Kidney epithelial cell (primary cell): ENCODE measurements around the gene STAC3. TPM values are rescaled to one million over a fixed set of nuclear protein-coding genes. Genes with fewer than 3 reads are reported as not detected.

Experiments
- DNase-seq: peaks from one replicate; pipeline ENCODE4 v3.0.0-alpha.2; 2010; ENCODE audit warnings: low read depth
- H3K27me3 ChIP-seq: 2 replicates; pipeline ENCODE4 v1.6.0; 2011; ENCODE audit warnings: low read length; ENCODE audit not compliant: control insufficient read depth, insufficient read depth
- H3K36me3 ChIP-seq: 2 replicates; pipeline ENCODE4 v1.5.1; 2011; ENCODE audit warnings: low read length; ENCODE audit not compliant: control insufficient read depth, insufficient read depth
- H3K4me3 ChIP-seq: 2 replicates; pipeline ENCODE4 v1.5.1; 2011; ENCODE audit warnings: low read depth, mild to moderate bottlenecking, control low read depth, low read length
- total RNA-seq: library from RNA; depleted of rRNA; stranded (reverse); fragments of >200 nt; gene quantifications from 2 replicates; pipeline ENCODE4 v1.2.3, GENCODE V29; 2015
- TF ChIP-seq, protein P1 (sequence below): IDR thresholded peaks from 2 replicates; pipeline ENCODE4 v1.5.1; 2011; ENCODE audit warnings: mild to moderate bottlenecking, moderate library complexity, low read length, control low read depth, inconsistent platforms; ENCODE audit not compliant: insufficient read depth, poor library complexity, severe bottlenecking

The STAC3 gene
- total RNA-seq, 1 donor from 2014 or later = 0.71 TPM

DNA sequence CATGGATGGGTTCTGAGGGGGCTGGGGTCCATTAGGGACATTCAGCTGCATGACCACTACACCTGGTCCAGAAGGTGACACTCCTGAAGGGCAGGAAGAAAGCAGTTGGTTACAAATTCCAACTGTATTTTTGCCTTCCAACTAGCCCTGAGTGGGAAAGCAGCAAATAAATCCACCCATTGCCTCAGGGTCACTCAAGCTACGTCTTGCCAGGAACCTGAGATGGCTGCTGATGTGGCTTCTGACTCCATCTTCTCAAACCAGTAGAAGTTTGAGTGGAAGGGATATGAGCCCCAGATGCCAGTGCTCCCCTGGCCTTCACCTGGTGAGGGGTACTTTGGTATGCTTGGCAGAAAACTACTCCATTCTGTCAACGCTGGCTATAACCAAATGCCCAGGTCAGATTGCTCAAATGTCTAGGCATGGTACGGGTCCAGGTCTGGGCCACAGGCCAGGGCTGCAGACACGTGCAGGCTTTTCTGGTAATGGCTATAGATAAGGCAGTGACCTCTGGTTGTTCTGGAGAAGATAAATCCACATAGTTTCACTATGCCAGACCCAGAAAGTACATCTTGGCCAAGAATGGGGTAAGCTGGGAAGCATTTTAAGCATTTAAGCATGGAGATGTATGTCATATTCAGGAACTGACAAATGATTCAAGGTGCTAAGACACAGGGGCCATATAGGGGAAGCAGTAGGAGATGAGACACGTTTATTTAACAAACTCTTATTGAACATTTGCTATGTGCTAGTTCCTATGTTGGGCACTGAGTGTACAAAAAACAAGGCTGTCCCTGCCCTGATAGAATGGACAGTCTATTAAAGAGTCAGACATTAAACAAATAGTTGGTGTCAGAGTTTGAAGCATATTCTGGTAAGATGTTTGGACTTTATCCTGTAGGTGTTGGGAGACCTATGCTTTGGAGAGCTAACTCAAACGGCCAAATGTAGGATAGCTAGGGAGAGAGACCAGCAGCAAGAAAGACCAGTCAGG, 8.3 kb upstream of the STAC3 start:
- H3K36me3 ChIP-seq = peaks cover 1% of the 10 kb centered on the region
- TF ChIP-seq, protein P1, sequence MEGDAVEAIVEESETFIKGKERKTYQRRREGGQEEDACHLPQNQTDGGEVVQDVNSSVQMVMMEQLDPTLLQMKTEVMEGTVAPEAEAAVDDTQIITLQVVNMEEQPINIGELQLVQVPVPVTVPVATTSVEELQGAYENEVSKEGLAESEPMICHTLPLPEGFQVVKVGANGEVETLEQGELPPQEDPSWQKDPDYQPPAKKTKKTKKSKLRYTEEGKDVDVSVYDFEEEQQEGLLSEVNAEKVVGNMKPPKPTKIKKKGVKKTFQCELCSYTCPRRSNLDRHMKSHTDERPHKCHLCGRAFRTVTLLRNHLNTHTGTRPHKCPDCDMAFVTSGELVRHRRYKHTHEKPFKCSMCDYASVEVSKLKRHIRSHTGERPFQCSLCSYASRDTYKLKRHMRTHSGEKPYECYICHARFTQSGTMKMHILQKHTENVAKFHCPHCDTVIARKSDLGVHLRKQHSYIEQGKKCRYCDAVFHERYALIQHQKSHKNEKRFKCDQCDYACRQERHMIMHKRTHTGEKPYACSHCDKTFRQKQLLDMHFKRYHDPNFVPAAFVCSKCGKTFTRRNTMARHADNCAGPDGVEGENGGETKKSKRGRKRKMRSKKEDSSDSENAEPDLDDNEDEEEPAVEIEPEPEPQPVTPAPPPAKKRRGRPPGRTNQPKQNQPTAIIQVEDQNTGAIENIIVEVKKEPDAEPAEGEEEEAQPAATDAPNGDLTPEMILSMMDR = no peak

DNA sequence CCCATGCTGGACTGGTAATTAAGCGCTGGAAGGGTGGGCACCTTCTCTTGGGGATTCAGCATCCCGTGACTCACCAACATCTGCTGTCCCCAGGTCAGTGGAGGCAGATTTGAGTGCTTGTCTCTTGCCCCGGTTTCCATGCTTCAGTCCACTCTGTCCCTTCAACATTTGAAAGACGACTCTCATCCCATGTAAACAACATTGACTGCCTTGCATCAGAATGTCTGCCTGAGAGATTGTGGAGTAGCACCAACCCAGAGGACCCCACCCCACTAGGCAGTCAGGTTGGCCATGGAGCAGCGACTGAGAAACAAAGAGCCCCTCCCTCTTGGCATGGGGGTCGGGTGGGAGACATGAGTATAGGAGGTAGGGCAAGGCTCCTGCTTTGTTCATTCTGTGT, 4.9 kb upstream of the STAC3 start:
- no peak overlapping the region for H3K4me3 ChIP-seq
- TF ChIP-seq, protein P1 = no peak
- H3K36me3 ChIP-seq = no peaks in the 10 kb centered on the region
- no peak for DNase-seq
- H3K27me3 ChIP-seq = no peaks in the 10 kb centered on the region

More for the DNA sequence above, 8.3 kb upstream of the STAC3 start:
- Histone ChIP-seq H3K27me3 (no peaks in the 10 kb centered on the region), H3K4me3 (no peak overlapping the region)
- DNase-seq = no peak

DNA sequence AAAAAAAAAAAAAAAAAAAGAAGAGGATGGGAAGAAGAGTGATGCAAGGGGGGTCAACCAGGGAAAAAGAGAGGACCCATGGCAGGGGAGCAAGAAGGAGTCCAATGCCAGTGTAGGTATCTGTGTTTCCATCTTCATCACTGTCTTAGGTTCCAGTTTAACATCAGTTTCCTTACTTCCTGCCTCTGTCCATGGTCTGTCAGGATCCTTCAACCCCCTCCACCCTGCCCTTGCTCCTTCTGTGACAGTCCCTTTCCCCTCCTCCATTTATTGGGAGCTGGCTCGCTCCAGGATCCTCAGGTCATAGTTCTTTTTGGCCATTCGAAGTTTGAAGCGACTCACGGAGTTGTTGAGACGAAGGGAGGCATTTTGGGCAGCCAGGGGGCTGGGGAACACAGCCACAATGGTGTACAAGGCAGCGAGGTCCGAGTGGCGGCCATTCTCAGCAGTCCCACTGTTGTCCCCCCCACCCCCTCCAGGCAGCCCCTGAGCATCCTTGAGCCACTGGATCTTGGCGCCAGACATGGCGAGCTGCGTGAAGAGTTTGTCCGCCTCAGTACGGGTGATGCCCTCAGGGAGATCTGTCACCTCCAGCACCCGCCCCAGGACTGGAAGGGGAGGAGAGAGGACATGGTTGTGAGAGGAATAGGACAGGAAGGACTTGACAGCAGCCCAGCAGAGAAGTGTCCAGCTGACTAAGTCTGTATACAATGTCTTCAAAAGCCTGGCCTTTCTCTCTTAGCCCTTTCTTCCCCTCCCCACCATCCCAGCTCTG, 3.7 kb upstream of the STAC3 start:
- TF ChIP-seq, protein P1 = no peak
- no peak overlapping the region for H3K4me3 ChIP-seq
- no peak for DNase-seq
- no peaks in the 10 kb centered on the region for H3K36me3 ChIP-seq
- no peaks in the 10 kb centered on the region for H3K27me3 ChIP-seq

DNA sequence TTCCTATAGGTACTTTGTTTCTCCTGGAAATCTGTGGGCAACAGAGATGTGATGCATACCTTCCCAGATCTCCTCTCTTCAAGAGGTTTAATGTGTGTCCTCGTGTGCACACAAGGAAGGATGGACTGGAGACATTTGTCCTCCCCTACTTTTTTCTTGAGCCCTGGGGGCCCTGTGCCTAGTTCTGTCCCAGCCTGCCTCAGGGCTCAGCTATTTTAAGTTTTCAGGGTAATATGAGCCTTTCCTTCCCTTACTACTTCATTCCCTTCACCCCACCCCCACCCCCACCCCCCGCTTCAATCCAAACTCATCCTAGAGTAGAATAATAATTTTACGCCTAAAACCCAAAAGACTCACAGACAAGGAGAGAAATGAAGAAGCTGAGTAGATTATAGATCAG, 446 bp downstream of the STAC3 start:
- TF ChIP-seq, protein P1 = no peak
- Histone ChIP-seq H3K27me3 (no peaks in the 10 kb centered on the region), H3K36me3 (no peaks in the 10 kb centered on the region), H3K4me3 (no peak overlapping the region)
- DNase-seq = no peak

GRCh38 chr12:57248934-57249742, 1.8 kb downstream of the STAC3 start:
- Histone ChIP-seq H3K27me3 (peaks cover 4% of the 10 kb centered on the region), H3K4me3 (no peak overlapping the region), H3K36me3 (no peaks in the 10 kb centered on the region)
- DNase-seq = no peak
- TF ChIP-seq, protein P1 = no peak
